ENCODE results near the gene MAP3K4.
"Not testable (repeated sequence)": the region's sequence is repeated elsewhere in the genome, so short reads cannot be mapped to it uniquely, and the experiment has no call there.

Gene MAP3K4

GRCh38 chr6:160973311-160974250, 18.0 kb upstream of the MAP3K4 start:
- no peak for DNase-seq

GRCh38 chr6:160974304-160974771, 17.2 kb upstream of the MAP3K4 start:
- DNase-seq = no peak

DNA sequence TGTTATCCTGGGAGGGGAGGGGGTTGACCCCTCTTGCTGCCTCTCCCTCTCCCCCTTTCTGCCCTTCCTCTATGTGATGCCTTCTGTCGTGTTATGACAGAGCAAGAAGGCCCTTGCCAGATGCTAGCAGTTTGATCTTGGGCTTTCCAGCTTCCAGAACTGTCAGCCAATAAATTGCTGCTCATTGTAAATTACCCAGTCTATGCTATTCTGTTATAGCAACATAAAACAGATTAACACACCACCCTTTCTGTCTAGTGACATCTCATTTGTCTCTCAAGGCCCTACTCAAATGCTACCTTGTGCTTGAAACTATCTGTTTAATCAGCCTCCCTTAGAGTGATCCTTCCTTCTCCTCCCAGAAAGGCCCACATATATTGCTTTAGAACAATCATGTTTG, 16.4 kb upstream of the MAP3K4 start:
- no peak for DNase-seq

DNA sequence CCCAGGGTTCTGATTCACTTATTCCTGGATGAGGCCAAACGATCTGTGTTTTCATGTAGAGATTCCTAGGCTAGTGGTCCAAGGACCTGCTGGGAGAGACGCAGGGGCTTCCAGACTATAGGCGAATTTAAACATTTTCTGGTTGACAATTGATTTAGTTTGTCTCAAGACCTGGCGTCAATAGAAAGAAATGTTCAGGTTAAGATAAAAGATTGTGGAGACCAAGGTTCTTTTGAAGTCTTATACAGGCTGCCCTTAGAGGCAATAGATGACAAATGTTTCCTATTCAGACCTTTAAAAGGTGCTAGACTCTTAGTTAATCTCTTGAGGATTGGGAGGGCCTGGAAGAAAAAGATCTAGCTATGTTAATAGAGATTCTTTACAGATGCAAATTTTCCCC, 15.6 kb upstream of the MAP3K4 start:
- DNase-seq = not testable (repeated sequence)

DNA sequence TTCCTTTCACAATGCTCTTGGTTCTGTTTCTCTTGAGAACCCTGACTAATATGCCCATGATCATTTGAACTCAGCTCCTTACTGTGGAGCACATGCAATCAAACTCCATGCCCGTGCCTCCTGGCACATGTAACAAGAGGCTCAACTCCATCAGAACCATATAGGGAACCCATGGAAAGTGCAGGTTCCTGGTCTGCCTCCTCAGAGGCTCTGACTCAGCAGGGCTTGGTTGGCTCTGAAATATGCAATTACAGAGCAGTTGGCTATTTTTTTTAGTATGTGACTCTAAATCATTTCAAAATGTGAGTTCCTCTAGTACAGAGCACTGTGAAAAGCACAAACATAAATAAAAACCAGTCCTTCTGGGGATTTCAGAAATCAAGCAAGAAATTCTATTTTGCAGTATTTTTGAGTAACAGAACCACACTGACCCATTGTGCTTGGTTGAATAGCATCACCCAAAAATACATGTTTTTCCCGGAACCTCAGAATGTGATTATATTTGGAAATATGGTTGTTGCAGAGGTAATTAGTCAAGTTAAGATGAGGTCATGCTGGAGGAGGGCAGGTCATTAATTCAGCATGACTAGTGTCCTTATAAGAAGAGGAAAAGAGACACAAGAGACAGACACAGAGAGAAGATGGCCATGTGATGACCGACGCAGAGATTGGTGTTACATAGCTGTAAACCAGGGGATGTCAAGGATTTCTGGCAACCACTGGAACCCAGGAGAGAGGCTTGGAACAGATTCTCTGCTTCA, 13.2 kb upstream of the MAP3K4 start:
- DNase-seq = no peak

DNA sequence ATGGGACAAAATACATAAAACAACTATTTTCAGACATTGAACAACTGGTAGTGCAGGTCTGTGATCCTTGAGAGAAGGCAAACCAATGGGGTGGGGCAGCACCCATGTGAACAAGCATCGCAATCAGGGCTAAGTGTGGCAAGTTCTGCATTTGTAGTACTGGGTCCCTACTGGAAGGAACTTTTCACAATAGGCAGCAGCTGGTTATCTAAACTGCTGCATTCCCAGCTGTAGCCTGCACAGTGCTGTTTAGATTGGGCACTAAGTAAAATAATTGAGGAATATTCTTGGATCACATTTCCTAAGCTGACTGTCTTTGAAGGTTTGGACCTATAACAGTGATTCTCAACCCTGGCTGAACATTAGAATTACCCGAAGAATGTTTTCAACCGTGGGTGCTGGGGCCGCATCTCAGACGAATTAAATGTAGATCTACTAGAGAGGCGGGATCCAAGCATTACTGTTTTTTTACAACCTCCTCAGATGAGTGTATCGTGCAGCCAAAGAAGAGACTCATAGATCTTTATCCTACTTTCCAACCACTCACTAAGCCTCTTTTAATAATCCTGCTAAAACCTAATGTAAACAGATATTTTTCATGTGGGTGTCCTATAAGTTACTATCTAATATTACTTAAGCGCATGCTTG, 12.4 kb upstream of the MAP3K4 start:
- DNase-seq = no peak

GRCh38 chr6:160983377-160983948, 8.1 kb upstream of the MAP3K4 start:
- not testable (repeated sequence) for DNase-seq

- DNase-seq = no peak
Measured at GRCh38 chr6:160986851-160987250, 4.7 kb upstream of the MAP3K4 start.

- DNase-seq = no peak
Measured at GRCh38 chr6:160987265-160987664, 4.3 kb upstream of the MAP3K4 start.

- no peak for DNase-seq
Measured at GRCh38 chr6:160990847-160991405, 643 bp upstream of the MAP3K4 start.

DNA sequence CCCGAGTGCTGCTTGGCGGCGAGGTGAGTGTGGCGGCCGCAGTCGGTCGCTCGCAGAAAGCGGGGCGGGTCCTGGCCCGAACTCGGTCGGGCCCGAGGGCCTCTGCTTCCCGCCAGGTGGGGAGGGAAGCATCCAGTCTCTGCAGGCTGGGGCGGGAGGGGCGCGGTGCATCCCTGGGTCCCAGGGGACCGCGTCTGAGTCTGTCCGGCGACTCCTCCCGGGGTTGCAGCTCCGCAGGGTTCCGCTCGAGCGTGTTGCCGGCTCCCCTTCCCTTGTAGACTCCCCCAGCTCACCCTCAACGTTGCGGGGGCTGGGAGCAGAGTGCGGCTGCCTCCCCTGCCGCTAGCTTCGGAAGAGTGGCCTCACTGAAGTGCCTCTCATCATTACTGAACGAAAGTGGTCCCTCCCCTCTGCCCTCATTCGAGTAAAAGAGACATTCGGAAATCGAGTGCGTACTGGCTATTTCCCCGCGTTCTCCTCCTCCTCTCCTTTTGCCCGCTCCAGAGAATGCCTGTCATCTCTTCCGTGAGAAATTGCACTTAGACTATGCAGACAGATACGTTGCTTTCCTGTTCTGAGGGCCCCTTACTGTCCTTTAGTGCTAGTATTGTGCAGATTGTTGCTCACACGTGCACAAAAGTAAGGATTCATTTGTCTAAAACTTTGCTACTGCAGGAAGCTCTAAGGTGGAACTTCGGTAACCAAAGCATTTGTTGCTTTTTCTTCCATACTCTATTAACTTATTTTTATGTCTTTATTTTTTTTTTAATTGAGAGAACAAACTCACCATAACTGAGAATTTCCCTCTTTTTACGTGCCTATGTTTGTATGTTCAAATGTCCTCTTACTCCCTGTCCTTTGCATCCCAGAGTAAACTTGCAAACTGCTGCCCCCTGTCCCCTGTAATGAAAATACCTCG, 751 bp downstream of the MAP3K4 start:
- peak; percentile 57 for DNase-seq

DNA sequence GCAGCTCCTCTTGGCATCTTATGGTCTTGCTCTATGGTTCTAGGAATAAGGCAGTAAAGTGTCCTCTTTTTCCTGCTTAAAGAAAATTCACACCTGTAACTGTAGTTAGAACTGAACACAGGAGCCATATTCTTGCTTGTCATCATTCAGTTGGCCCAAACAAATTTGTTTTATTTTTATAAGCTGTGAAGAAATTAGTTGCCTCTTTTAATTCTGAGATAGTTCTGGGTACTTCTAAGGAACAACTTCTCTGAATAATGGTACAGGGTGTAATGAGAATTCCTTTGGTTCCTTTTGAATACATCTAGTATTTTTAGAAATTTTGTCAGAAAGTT, 1.4 kb downstream of the MAP3K4 start:
- DNase-seq = no peak

- no peak for DNase-seq
Measured at GRCh38 chr6:160995271-160995670, 3.7 kb downstream of the MAP3K4 start.

GRCh38 chr6:160996131-160996601, 4.6 kb downstream of the MAP3K4 start:
- DNase-seq = no peak

DNA sequence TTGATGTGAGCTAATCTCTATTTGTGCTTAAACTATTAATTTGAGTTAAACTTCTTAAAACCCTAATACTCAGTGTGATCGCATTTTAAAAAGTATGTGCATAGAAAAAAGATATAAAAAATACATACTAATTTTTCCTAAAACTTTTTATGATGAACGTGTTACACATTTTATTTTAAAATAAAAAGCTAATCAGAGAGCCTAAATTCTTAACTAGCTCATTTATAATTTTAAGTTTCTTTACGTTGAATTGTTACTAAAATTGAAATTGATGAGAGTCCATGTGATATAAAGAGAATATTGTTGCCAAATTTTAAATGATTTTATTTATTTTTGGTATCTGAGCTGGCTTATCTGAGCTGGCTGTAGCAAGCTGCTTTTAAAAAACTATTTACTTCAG, 6.6 kb downstream of the MAP3K4 start:
- DNase-seq = no peak

DNA sequence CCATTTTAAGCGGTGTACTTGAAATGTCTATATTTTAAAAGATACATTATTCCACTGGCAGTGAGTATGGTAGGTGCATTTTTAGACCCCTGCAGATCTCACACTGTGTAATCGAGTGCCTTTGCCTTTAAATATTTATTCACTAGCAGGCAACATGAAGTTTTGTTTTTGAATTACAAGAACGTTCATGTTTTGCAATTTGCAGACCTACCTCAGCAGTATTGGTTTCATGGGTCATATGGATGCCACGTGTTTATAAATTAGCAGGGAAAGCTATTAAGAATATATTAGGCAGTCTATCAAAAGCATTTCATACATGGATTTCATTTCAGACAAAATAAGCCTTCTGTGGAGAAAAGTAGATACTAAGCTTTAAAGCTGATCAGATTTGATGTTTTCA, 7.2 kb downstream of the MAP3K4 start:
- DNase-seq = no peak

GRCh38 chr6:160999516-160999915, 7.9 kb downstream of the MAP3K4 start:
- no peak for DNase-seq

DNA sequence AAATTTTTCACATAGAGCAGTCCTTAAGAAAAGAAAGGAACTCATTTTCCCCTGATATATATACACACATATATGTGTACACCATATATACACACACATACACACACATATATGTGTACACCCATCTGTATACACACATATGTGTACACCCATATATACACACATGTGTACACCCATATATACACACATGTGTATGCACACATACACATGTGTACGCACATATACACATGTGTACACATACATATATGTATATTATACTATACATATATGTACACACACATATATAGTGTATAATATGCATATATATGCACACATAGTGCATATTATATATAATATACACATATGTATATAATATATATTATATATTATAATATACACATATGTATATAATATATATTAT, 9.1 kb downstream of the MAP3K4 start:
- DNase-seq = no peak

DNA sequence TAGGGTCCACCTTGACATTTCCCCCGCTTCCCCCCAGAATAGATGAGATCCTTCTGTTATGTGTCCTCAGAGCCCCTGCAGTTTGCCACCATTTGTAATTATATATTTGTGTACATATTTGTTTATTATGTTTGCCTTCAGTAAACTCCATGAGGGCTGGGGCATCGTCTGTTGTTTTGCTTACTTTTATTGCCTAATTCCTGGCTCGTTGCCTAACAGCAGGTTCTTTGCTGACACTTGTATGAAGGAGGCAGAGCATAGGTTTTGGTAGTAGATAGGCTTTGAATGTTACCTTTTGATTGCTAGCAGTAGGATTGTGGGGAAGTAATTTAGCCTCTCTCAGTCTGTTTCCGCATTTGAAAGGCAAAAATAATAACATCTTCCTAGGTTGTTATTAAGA, 9.9 kb downstream of the MAP3K4 start:
- no peak for DNase-seq

DNA sequence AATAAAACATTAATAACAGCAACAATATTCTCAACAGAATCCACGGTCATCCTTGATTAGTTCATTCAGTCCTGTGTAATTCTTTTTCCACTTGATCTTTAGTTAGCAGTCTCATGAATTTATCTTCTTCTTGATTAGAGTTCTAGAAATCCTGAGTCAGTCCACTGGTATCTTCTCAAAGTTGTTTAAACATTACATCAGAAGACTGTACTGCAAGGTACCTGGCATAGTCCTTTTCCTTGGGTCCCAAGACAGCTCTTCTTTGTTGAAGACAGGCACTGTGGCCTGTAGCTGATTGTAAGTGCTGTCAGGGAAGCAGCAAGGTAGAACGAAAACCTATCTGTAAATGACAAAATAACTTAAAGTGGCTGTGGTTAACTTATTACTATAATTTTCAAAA, 11.8 kb downstream of the MAP3K4 start:
- no peak for DNase-seq

- DNase-seq = no peak
Measured at GRCh38 chr6:161008245-161008644, 16.7 kb downstream of the MAP3K4 start.

DNA sequence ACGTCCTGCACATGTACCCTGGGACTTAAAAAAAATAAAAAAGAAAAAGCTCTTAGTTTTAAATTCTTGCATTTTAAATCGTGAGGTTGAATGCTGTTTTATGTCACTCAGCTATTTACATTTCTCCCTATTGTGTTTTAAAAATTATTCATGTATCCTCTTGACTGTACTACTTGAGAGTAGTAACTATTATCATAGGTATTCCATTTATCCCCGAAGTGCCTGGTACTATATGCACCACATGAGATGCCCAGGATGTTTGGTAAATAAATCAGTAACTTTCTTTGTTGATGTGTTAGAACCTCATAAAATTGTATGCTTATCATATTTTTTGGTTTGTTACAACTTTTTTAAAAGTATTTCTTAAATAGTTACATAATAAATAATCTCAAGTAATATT, 18.4 kb downstream of the MAP3K4 start:
- no peak for DNase-seq

All from activated CD4-positive, alpha-beta T cell treated with anti-CD3 and anti-CD28 coated beads for 48 hours (primary cell).